Head of caudate nucleus (tissue), 42 donors: ENCODE results near the gene ULBP2.
"Not testable (repeated sequence)": the region's sequence is repeated elsewhere in the genome, so short reads cannot be mapped to it uniquely, and the experiment has no call there.

Experiments
- DNase-seq, 42 donors: peaks; one replicate each; pipeline versions ENCODE4 v3.0.0 to v3.0.0-alpha.2; 2020 to 2021; ENCODE audit warnings: mixed read lengths in 7 of 42
- intact Hi-C: fragments of 100-400 bp; cut with DNase I; formaldehyde crosslinking; loops from one replicate; pipeline ENCODE4 v1.15.0; 2022

ULBP2 gene

GRCh38 chr6:149939909-149940671, 1.7 kb upstream of the ULBP2 start:
- peak in 1 of 42 donors; percentile 31 for DNase-seq
- intact Hi-C loops: no loop called here

- intact Hi-C loops: no loop called here
- DNase-seq: no peak
Measured at GRCh38 chr6:149940672-149940982, 1.2 kb upstream of the ULBP2 start.

GRCh38 chr6:149942461-149942829, 631 bp downstream of the ULBP2 start:
- intact Hi-C loops: no loop called here
- DNase-seq: no peak

- intact Hi-C loops: not testable (repeated sequence)
Measured at GRCh38 chr6:149943321-149943720, 1.5 kb downstream of the ULBP2 start.

GRCh38 chr6:149945276-149945675, 3.5 kb downstream of the ULBP2 start:
- DNase-seq, intact Hi-C loops: not testable (repeated sequence)

More at GRCh38 chr6:149943321-149943720, 1.5 kb downstream of the ULBP2 start:
- not testable (repeated sequence) for DNase-seq

- DNase-seq, intact Hi-C loops: not testable (repeated sequence)
Measured at GRCh38 chr6:149946631-149947030, 4.8 kb downstream of the ULBP2 start.

- intact Hi-C loops: not testable (repeated sequence)
Measured at GRCh38 chr6:149947533-149947932, 5.7 kb downstream of the ULBP2 start.

GRCh38 chr6:149948011-149948410, 6.2 kb downstream of the ULBP2 start:
- DNase-seq: no peak
- intact Hi-C loops: no loop called here

More at GRCh38 chr6:149947533-149947932, 5.7 kb downstream of the ULBP2 start:
- DNase-seq: not testable (repeated sequence)

GRCh38 chr6:149948616-149949015, 6.8 kb downstream of the ULBP2 start:
- intact Hi-C loops: no loop called here
- DNase-seq: no peak

GRCh38 chr6:149950423-149950822, 8.6 kb downstream of the ULBP2 start:
- intact Hi-C loops: no loop called here
- DNase-seq: no peak

- intact Hi-C loops: no loop called here
- no peak for DNase-seq
Measured at GRCh38 chr6:149951096-149951495, 9.3 kb downstream of the ULBP2 start.

GRCh38 chr6:149951626-149952025, 9.8 kb downstream of the ULBP2 start:
- DNase-seq: no peak
- intact Hi-C loops: no loop called here

- intact Hi-C loops: not testable (repeated sequence)
Measured at GRCh38 chr6:149953390-149953789, 11.6 kb downstream of the ULBP2 start.

GRCh38 chr6:149953934-149954327, 12.1 kb downstream of the ULBP2 start:
- DNase-seq, intact Hi-C loops: not testable (repeated sequence)

More at GRCh38 chr6:149953390-149953789, 11.6 kb downstream of the ULBP2 start:
- DNase-seq: not testable (repeated sequence)

- intact Hi-C loops, DNase-seq: not testable (repeated sequence)
Measured at GRCh38 chr6:149954328-149954983, 12.6 kb downstream of the ULBP2 start.

- DNase-seq, intact Hi-C loops: not testable (repeated sequence)
Measured at GRCh38 chr6:149954984-149955653, 13.3 kb downstream of the ULBP2 start.

- DNase-seq, intact Hi-C loops: not testable (repeated sequence)
Measured at GRCh38 chr6:149955654-149956317, 14.0 kb downstream of the ULBP2 start.

- DNase-seq, intact Hi-C loops: not testable (repeated sequence)
Measured at GRCh38 chr6:149958124-149958523, 16.3 kb downstream of the ULBP2 start.

GRCh38 chr6:149959806-149960205, 18.0 kb downstream of the ULBP2 start:
- intact Hi-C loops, DNase-seq: not testable (repeated sequence)
